Mesendoderm (in vitro differentiated cells): ENCODE measurements around the gene CHRNA10.

Source experiments
- DNase-seq: peaks from one replicate; pipeline ENCODE4 v3.0.0; 2013
- H2AK5ac ChIP-seq: 2 replicates; pipeline ENCODE4 v1.6.1; 2013; ENCODE audit warnings: low read length, inconsistent platforms
- H2BK120ac ChIP-seq: 2 replicates; pipeline ENCODE4 v1.6.1; 2013; ENCODE audit warnings: low read depth, mild to moderate bottlenecking, low read length, moderate library complexity, mixed read lengths
- H2BK15ac ChIP-seq: replicated peaks from 2 replicates; pipeline ENCODE4 v1.6.1; 2013; ENCODE audit warnings: low read depth, mild to moderate bottlenecking, moderate library complexity
- H2BK5ac ChIP-seq: 2 replicates; pipeline ENCODE4 v1.6.1; 2013; ENCODE audit warnings: low read length, inconsistent platforms
- H3K18ac ChIP-seq: 2 replicates; pipeline ENCODE4 v1.6.1; 2013; ENCODE audit warnings: mild to moderate bottlenecking, low read length, mixed read lengths
- H3K23ac ChIP-seq: one replicate; pipeline ENCODE4 v1.6.1; 2013; ENCODE audit warnings: low read length
- H3K27ac ChIP-seq: 2 replicates; pipeline ENCODE4 v1.5.1; 2013; ENCODE audit warnings: low read depth, mild to moderate bottlenecking, inconsistent platforms, low read length, moderate library complexity
- H3K27me3 ChIP-seq: 2 replicates; pipeline ENCODE4 v1.6.1; 2013; ENCODE audit warnings: low read length, control low read depth, mild to moderate bottlenecking, inconsistent platforms; ENCODE audit not compliant: insufficient read depth, poor library complexity
- H3K36me3 ChIP-seq: 2 replicates; pipeline ENCODE4 v1.6.1; 2013; ENCODE audit warnings: low read length, inconsistent platforms; ENCODE audit not compliant: control insufficient read depth, insufficient read depth
- H3K4ac ChIP-seq: one replicate; pipeline ENCODE4 v1.6.1; 2013; ENCODE audit warnings: low read depth, mild to moderate bottlenecking, low read length, moderate library complexity
- H3K4me1 ChIP-seq: 2 replicates; pipeline ENCODE4 v1.6.1; 2013; ENCODE audit warnings: low read depth, low read length, inconsistent platforms; ENCODE audit not compliant: control insufficient read depth
- H3K4me2 ChIP-seq: 2 replicates; pipeline ENCODE4 v1.6.1; 2013; ENCODE audit warnings: low read length
- H3K4me3 ChIP-seq: 2 replicates; pipeline ENCODE4 v1.5.1; 2013; ENCODE audit warnings: mild to moderate bottlenecking, low read length
- H3K56ac ChIP-seq: one replicate; pipeline ENCODE4 v1.6.1; 2013; ENCODE audit warnings: low read length
- H3K79me1 ChIP-seq: 2 replicates; pipeline ENCODE4 v1.6.1; 2013; ENCODE audit warnings: low read length, inconsistent platforms
- H3K79me2 ChIP-seq: 2 replicates; pipeline ENCODE4 v1.6.1; 2013; ENCODE audit warnings: mild to moderate bottlenecking, low read length; ENCODE audit not compliant: control insufficient read depth, insufficient read depth
- H3K9ac ChIP-seq: 2 replicates; pipeline ENCODE4 v1.6.1; 2013; ENCODE audit warnings: low read length, inconsistent platforms
- H4K5ac ChIP-seq: one replicate; pipeline ENCODE4 v1.6.1; 2013; ENCODE audit warnings: low read length
- H4K8ac ChIP-seq: one replicate; pipeline ENCODE4 v1.6.1; 2013; ENCODE audit warnings: low read depth, mild to moderate bottlenecking, control low read depth, low read length, moderate library complexity
- WGBS: extraction: QIAGEN DNeasy Blood & Tissue Kit; methylation state at CpG from one replicate; pipeline ENCODE4 v1.1.7; 2013; ENCODE audit warnings: low lambda C conversion rate, missing lambda C conversion rate; ENCODE audit not compliant: insufficient coverage; ENCODE audit errors: extremely low coverage; 5-methylcytosine and 5-hydroxymethylcytosine counted together

CHRNA10 gene

GRCh38 chr11:3642071-3642951 lies 28.9 kb downstream of the CHRNA10 start:
- H3K27me3 ChIP-seq: no peaks in the 10 kb centered on the region
- H3K18ac ChIP-seq: no peak overlapping the region
- H2AK5ac ChIP-seq: no peak overlapping the region
- WGBS: no CpG with 5 or more reads among the region's 55 CpGs
- peak overlapping the region; percentile 32 for H3K4me3 ChIP-seq
- H4K8ac ChIP-seq: no peak overlapping the region
- no peaks in the 10 kb centered on the region for H3K79me2 ChIP-seq
- peak overlapping the region; percentile 74 for H3K9ac ChIP-seq
- H3K23ac ChIP-seq: no peak overlapping the region
- H2BK15ac ChIP-seq: no peak overlapping the region
- no peak overlapping the region for H4K5ac ChIP-seq
- H2BK120ac ChIP-seq: no peak overlapping the region
- H3K4ac ChIP-seq: peak overlapping the region; percentile 7
- H3K79me1 ChIP-seq: no peaks in the 10 kb centered on the region
- H3K27ac ChIP-seq: peak overlapping the region; percentile 90
- peaks cover 6% of the 10 kb centered on the region for H3K4me1 ChIP-seq
- peak overlapping the region; percentile 78 for H3K4me2 ChIP-seq
- peak overlapping the region; percentile 84 for H3K56ac ChIP-seq
- DNase-seq: peak; percentile 97
- no peaks in the 10 kb centered on the region for H3K36me3 ChIP-seq
- peak overlapping the region; percentile 9 for H2BK5ac ChIP-seq

GRCh38 chr11:3641701-3642070 lies 29.5 kb downstream of the CHRNA10 start, which contains the start of gene ART5:
Gene ART5 (minus strand): TSS chr11:3641992. CDS start chr11:3641862, 130 bp downstream.
- DNase-seq: no peak
- peak within 1 kb of the TSS; percentile 89 for H3K56ac ChIP-seq
- H3K9ac ChIP-seq: peak within 1 kb of the TSS; percentile 74
- H2AK5ac ChIP-seq: no peak within 1 kb of the TSS
- no peaks in the 10 kb centered on the region for H3K79me2 ChIP-seq
- no peak within 1 kb of the TSS for H4K8ac ChIP-seq
- WGBS: no CpG with 5 or more reads among the region's 21 CpGs
- H3K4me3 ChIP-seq: peak within 1 kb of the TSS; percentile 32
- no peaks in the 10 kb centered on the region for H3K79me1 ChIP-seq
- H3K36me3 ChIP-seq: no peaks in the 10 kb centered on the region
- peak within 1 kb of the TSS; percentile 90 for H3K27ac ChIP-seq
- H2BK120ac ChIP-seq: no peak within 1 kb of the TSS
- no peaks in the 10 kb centered on the region for H3K27me3 ChIP-seq
- peak within 1 kb of the TSS; percentile 9 for H2BK5ac ChIP-seq
- peak within 1 kb of the TSS; percentile 78 for H3K4me2 ChIP-seq
- H3K4ac ChIP-seq: peak within 1 kb of the TSS; percentile 7
- H3K18ac ChIP-seq: no peak within 1 kb of the TSS
- no peak within 1 kb of the TSS for H4K5ac ChIP-seq
- H3K23ac ChIP-seq: no peak within 1 kb of the TSS
- H3K4me1 ChIP-seq: peaks cover 6% of the 10 kb centered on the region
- no peak within 1 kb of the TSS for H2BK15ac ChIP-seq

- Histone ChIP-seq H3K27me3 (no peaks in the 10 kb centered on the region), H3K4me1 (peaks cover 6% of the 10 kb centered on the region), H2BK15ac (no peak overlapping the region), H3K18ac (no peak overlapping the region), H3K4me2 (peak overlapping the region; percentile 75), H2BK120ac (no peak overlapping the region), H4K8ac (no peak overlapping the region), H2BK5ac (no peak overlapping the region), H3K4me3 (no peak overlapping the region), H3K4ac (no peak overlapping the region), H3K79me2 (no peaks in the 10 kb centered on the region), H4K5ac (no peak overlapping the region), H3K23ac (no peak overlapping the region), H3K56ac (peak overlapping the region; percentile 49), H3K27ac (no peak overlapping the region), H3K36me3 (no peaks in the 10 kb centered on the region), H3K79me1 (no peaks in the 10 kb centered on the region), H3K9ac (peak overlapping the region; percentile 73), H2AK5ac (no peak overlapping the region)
- no CpG with 5 or more reads among the region's 8 CpGs for WGBS
- DNase-seq: no peak
Observed at GRCh38 chr11:3641191-3641590, 30.0 kb downstream of the CHRNA10 start.

GRCh38 chr11:3639841-3640240 lies 31.3 kb downstream of the CHRNA10 start:
- H3K36me3 ChIP-seq: no peaks in the 10 kb centered on the region
- no peak overlapping the region for H4K5ac ChIP-seq
- H3K4me1 ChIP-seq: peaks cover 6% of the 10 kb centered on the region
- H2BK15ac ChIP-seq: no peak overlapping the region
- H2BK120ac ChIP-seq: no peak overlapping the region
- H3K4me2 ChIP-seq: no peak overlapping the region
- no peaks in the 10 kb centered on the region for H3K27me3 ChIP-seq
- H3K27ac ChIP-seq: no peak overlapping the region
- H3K79me1 ChIP-seq: no peaks in the 10 kb centered on the region
- no peak overlapping the region for H2BK5ac ChIP-seq
- H3K18ac ChIP-seq: no peak overlapping the region
- no CpG with 5 or more reads among the region's 14 CpGs for WGBS
- H3K9ac ChIP-seq: no peak overlapping the region
- no peak overlapping the region for H3K4ac ChIP-seq
- no peaks in the 10 kb centered on the region for H3K79me2 ChIP-seq
- DNase-seq: no peak
- no peak overlapping the region for H3K4me3 ChIP-seq
- H3K56ac ChIP-seq: no peak overlapping the region
- H2AK5ac ChIP-seq: no peak overlapping the region
- no peak overlapping the region for H4K8ac ChIP-seq
- no peak overlapping the region for H3K23ac ChIP-seq

- Histone ChIP-seq H3K4me2 (no peak overlapping the region), H2BK5ac (no peak overlapping the region), H3K23ac (no peak overlapping the region), H3K79me2 (no peaks in the 10 kb centered on the region), H3K56ac (no peak overlapping the region), H3K9ac (no peak overlapping the region), H4K8ac (no peak overlapping the region), H3K79me1 (no peaks in the 10 kb centered on the region), H3K27ac (no peak overlapping the region), H2BK15ac (no peak overlapping the region), H3K36me3 (no peaks in the 10 kb centered on the region), H4K5ac (no peak overlapping the region), H3K27me3 (no peaks in the 10 kb centered on the region), H2BK120ac (no peak overlapping the region), H3K4ac (no peak overlapping the region), H3K4me1 (peaks cover 6% of the 10 kb centered on the region), H2AK5ac (no peak overlapping the region), H3K4me3 (no peak overlapping the region), H3K18ac (no peak overlapping the region)
- WGBS: no CpG with 5 or more reads among the region's 5 CpGs
- DNase-seq: no peak
Observed at GRCh38 chr11:3638513-3638912, 32.7 kb downstream of the CHRNA10 start.
